Lower lobe of right lung (tissue), 2 donors: ENCODE data around the gene TMEM178B. TPM values are rescaled to one million over a fixed set of nuclear protein-coding genes. Genes with fewer than 3 reads are reported as not detected.

Experiments used
- ATAC-seq, 2 donors: fragments of 200-7000 bp; cut with Tn5 transposase; one replicate each; pipeline ENCODE4 v1.9.1; 2020 to 2022; ENCODE audit warnings: mild to moderate bottlenecking in 2 of 2, moderate library complexity in 2 of 2
- DNase-seq: peaks from one replicate; pipeline ENCODE4 v3.0.0-alpha.2; 2020
- H3K27ac ChIP-seq: fragments of 200-600 bp; one replicate; pipeline ENCODE4 v1.8.0; 2022
- H3K27me3 ChIP-seq: fragments of 200-600 bp; one replicate; pipeline ENCODE4 v1.8.0; 2022; ENCODE audit warnings: low read depth
- H3K36me3 ChIP-seq: fragments of 200-600 bp; one replicate; pipeline ENCODE4 v1.8.0; 2022; ENCODE audit warnings: mild to moderate bottlenecking
- H3K4me1 ChIP-seq: fragments of 200-600 bp; one replicate; pipeline ENCODE4 v1.8.0; 2022
- H3K4me3 ChIP-seq: fragments of 200-600 bp; one replicate; pipeline ENCODE4 v1.8.0; 2022; ENCODE audit warnings: mild to moderate bottlenecking
- H3K9me3 ChIP-seq: fragments of 200-600 bp; one replicate; pipeline ENCODE4 v1.8.0; 2022
- intact Hi-C: fragments of 100-400 bp; cut with DNase I; formaldehyde crosslinking; loops from one replicate; pipeline ENCODE4 v1.11.0; 2022
- total RNA-seq: library from RNA; stranded (reverse); fragmentation: NEBNext Ultra II Directional; extraction: Animal tissue kit (Norgen Biotek cat#: 25700); gene quantifications from one replicate; pipeline ENCODE4 v1.2.1, GENCODE V29; 2021
- TF ChIP-seq, protein P1 (sequence below): fragments of 200-600 bp; IDR thresholded peaks from one replicate; pipeline ENCODE4 v1.8.0; 2022; ENCODE audit warnings: antibody characterized with exemption, mild to moderate bottlenecking
- donor health status: DM: no; HTN: yes; CAD: no; lungs with severe emphysema.

TMEM178B gene
- total RNA-seq, 1 donor from 2014 or later, result 0.18 TPM

DNA sequence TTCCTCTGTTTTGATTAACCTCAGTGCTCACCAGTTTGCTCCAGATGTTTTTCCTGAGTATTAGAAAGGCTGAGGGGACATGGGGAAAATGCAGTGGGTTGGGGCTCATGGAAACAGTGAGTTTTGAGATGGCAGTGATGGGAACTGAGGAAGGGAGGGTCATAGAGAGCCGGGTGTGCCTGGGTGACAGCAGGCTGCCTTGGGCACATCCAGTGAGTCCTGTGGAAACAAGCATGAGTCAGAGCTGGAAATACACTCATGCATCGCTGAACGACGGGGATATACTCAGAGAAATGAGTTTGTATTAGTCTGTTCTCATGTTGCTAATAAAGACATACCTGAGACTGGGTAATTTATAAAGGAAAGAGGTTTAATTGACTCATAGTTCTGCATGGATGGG is 202.2 kb downstream of the TMEM178B start:
- intact Hi-C loops, result no loop called here
- Histone ChIP-seq H3K4me3 (no peak overlapping the region), H3K9me3 (no peaks in the 10 kb centered on the region), H3K4me1 (no peaks in the 10 kb centered on the region), H3K27ac (no peak overlapping the region), H3K27me3 (no peaks in the 10 kb centered on the region), H3K36me3 (no peaks in the 10 kb centered on the region)
- DNase-seq (no peak), ATAC-seq (no peak)
- TF ChIP-seq, protein P1, sequence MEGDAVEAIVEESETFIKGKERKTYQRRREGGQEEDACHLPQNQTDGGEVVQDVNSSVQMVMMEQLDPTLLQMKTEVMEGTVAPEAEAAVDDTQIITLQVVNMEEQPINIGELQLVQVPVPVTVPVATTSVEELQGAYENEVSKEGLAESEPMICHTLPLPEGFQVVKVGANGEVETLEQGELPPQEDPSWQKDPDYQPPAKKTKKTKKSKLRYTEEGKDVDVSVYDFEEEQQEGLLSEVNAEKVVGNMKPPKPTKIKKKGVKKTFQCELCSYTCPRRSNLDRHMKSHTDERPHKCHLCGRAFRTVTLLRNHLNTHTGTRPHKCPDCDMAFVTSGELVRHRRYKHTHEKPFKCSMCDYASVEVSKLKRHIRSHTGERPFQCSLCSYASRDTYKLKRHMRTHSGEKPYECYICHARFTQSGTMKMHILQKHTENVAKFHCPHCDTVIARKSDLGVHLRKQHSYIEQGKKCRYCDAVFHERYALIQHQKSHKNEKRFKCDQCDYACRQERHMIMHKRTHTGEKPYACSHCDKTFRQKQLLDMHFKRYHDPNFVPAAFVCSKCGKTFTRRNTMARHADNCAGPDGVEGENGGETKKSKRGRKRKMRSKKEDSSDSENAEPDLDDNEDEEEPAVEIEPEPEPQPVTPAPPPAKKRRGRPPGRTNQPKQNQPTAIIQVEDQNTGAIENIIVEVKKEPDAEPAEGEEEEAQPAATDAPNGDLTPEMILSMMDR, result no peak

DNA sequence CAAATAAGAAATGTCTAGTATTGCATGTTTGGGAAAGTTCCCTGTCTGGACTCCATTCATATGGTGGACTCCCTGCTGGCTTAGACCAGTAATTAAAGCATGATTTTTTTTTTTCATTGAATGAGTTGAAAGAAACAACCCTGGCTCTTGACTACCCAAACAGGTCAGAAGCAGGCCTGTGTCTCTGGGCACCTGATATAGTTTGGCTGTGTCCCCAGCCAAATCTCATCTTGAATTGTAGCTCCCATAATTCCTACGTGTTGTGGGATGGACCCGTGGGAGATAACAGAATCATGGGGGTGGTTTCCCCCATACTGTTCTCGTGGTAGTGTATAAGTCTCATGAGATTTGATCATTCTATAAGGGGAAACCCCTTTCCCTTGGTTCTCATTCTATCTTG is 206.2 kb downstream of the TMEM178B start:
- TF ChIP-seq, protein P1, result no peak
- intact Hi-C loops, result no loop called here
- no peak overlapping the region for H3K4me3 ChIP-seq
- H3K9me3 ChIP-seq, result no peaks in the 10 kb centered on the region
- DNase-seq (no peak), ATAC-seq (no peak)
- H3K4me1 ChIP-seq, result no peaks in the 10 kb centered on the region
- H3K36me3 ChIP-seq, result no peaks in the 10 kb centered on the region
- H3K27ac ChIP-seq, result no peak overlapping the region
- no peaks in the 10 kb centered on the region for H3K27me3 ChIP-seq

DNA sequence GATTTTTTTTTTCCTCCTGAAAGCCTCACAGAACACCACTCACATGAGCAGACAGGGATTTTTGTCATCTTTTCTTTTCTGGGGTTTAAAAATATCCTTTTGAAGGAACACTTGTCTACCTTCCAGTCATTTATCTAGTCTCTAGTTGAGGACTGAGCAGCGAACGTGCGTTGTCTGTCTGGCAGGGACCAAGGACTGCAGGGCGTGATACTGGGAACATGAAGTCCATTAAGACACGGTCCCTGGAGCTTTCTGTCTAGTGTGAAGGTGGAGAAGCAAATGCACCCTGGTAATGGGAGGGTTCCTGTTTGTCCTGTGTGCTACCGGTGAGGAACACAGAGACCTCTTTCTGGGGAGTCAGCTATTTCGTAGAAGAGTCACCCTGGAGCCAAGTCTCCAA is 207.4 kb downstream of the TMEM178B start:
- Histone ChIP-seq H3K9me3 (no peaks in the 10 kb centered on the region), H3K36me3 (no peaks in the 10 kb centered on the region), H3K27me3 (no peaks in the 10 kb centered on the region), H3K4me3 (no peak overlapping the region), H3K27ac (no peak overlapping the region), H3K4me1 (no peaks in the 10 kb centered on the region)
- TF ChIP-seq, protein P1, result no peak
- intact Hi-C loops, result no loop called here
- DNase-seq, result no peak
- no peak for ATAC-seq

DNA sequence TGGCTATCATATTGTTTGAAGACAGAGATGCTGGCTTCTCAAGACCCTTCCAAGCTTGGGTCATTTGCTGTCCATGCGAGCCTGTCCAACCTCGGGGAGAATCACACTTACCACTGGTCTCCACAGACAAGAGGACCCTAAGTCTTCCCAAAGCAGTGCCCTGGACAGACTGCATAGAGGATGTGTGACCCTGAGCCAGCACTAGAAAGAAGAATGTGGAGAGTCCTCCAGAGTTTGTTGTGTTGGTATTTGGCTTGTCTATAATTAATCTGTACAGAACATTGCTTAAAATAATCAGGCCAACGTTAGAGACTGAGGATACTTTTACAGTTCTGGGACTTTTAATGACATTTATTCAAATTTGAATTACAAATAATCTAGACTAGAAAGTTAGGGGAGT is 212.7 kb downstream of the TMEM178B start:
- H3K9me3 ChIP-seq, result no peaks in the 10 kb centered on the region
- no peaks in the 10 kb centered on the region for H3K36me3 ChIP-seq
- DNase-seq, result no peak
- no peak overlapping the region for H3K27ac ChIP-seq
- no peak for ATAC-seq
- H3K4me1 ChIP-seq, result no peaks in the 10 kb centered on the region
- TF ChIP-seq, protein P1, result no peak
- H3K27me3 ChIP-seq, result no peaks in the 10 kb centered on the region
- no peak overlapping the region for H3K4me3 ChIP-seq
- intact Hi-C loops, result no loop called here

DNA sequence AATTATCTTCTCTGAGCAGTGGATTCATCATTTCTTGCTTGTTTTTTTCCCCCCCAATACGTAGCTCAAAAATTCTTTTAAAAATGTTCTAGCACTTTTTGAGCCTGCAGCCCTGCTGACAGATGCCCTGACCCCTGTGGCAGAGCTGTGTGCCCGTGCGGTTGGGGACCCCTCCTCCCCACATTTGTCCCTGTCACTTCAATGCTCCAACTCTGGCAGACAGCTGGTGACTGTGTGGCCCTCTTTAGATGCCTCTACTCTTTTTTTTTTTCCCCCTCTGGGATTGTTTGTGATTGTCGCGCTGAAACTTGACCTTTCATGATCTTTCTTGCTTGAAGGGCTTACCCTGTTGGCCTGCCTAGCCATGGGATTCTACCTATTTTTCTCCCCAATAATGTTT is 214.1 kb downstream of the TMEM178B start:
- intact Hi-C loops, result no loop called here
- DNase-seq (no peak), ATAC-seq (no peak)

More for the DNA sequence above, 214.1 kb downstream of the TMEM178B start:
- H3K27me3 ChIP-seq, result no peaks in the 10 kb centered on the region
- H3K9me3 ChIP-seq, result no peaks in the 10 kb centered on the region
- H3K27ac ChIP-seq, result no peak overlapping the region
- TF ChIP-seq, protein P1, result no peak
- no peak overlapping the region for H3K4me3 ChIP-seq
- H3K4me1 ChIP-seq, result no peaks in the 10 kb centered on the region
- H3K36me3 ChIP-seq, result no peaks in the 10 kb centered on the region
